HepG2 (cell line): Measurements from ENCODE around the gene VWA7. TPM values are rescaled to one million over a fixed set of nuclear protein-coding genes. Genes with fewer than 3 reads are reported as not detected.
A peak's percentile ranks its signal among the peaks of the same experiment; 100 is the strongest.

Source experiments
- ARNT2 ChIP-seq: sonication (generic); formaldehyde crosslinking; IDR thresholded peaks from 2 replicates; pipeline ENCODE4 v1.8.0; 2022; ENCODE audit warnings: mild to moderate bottlenecking, low read depth, missing genetic modification reagents, moderate library complexity
- CREBL2 ChIP-seq: sonication (generic); formaldehyde crosslinking; IDR thresholded peaks from 2 replicates; pipeline ENCODE4 v1.8.1; 2023; ENCODE audit warnings: missing genetic modification reagents, mild to moderate bottlenecking, borderline replicate concordance
- E2F5 ChIP-seq: sonication (generic); formaldehyde crosslinking; conservative IDR thresholded peaks from 2 replicates; pipeline ENCODE4 v1.4.0; 2020; ENCODE audit warnings: missing genetic modification reagents
- ERF ChIP-seq: IDR thresholded peaks from 2 replicates; pipeline ENCODE4 v1.6.1; 2018; ENCODE audit warnings: missing biosample characterization, missing genetic modification reagents
- FOXA1 ChIP-seq, 2 experiments: fragments of 450-650 bp in 1 of 2; sonication (generic) in 1 of 2; formaldehyde crosslinking in 1 of 2; IDR thresholded peaks; 2 replicates each; pipeline versions ENCODE4 v1.4.0 to v1.6.1; 2016 to 2020; ENCODE audit warnings: missing genetic modification reagents in 1 of 2
- IRF2 ChIP-seq: IDR thresholded peaks from 2 replicates; pipeline ENCODE4 v1.6.1; 2018; ENCODE audit warnings: missing genetic modification reagents, missing compliant biosample characterization
- KAT7 ChIP-seq: IDR thresholded peaks from 2 replicates; pipeline ENCODE4 v1.6.1; 2018; ENCODE audit warnings: borderline replicate concordance, missing compliant biosample characterization
- KLF15 ChIP-seq: sonication (generic); formaldehyde crosslinking; IDR thresholded peaks from 2 replicates; pipeline ENCODE4 v1.8.1; 2023; ENCODE audit warnings: borderline replicate concordance, mild to moderate bottlenecking, inconsistent platforms, missing genetic modification reagents, mixed read lengths
- PHB2 ChIP-seq: fragments of 450-650 bp; IDR thresholded peaks from 2 replicates; pipeline ENCODE4 v1.6.1; 2018; ENCODE audit not compliant: partially characterized antibody
- PHF20 ChIP-seq: sonication (generic); formaldehyde crosslinking; IDR thresholded peaks from 2 replicates; pipeline ENCODE4 v1.5.0; 2020; ENCODE audit warnings: mild to moderate bottlenecking, missing genetic modification reagents
- SRSF1 ChIP-seq: fragments of 200-400 bp; formaldehyde crosslinking; optimal IDR thresholded peaks from 2 replicates; pipeline ENCODE3; 2017; ENCODE audit warnings: mild to moderate bottlenecking, low read depth, low read length, moderate library complexity
- STAT5B ChIP-seq: sonication (generic); formaldehyde crosslinking; IDR thresholded peaks from 2 replicates; pipeline ENCODE4 v1.4.0; 2020; ENCODE audit warnings: missing genetic modification reagents
- ZFAT ChIP-seq: sonication (generic); formaldehyde crosslinking; conservative IDR thresholded peaks from 2 replicates; pipeline ENCODE4 v1.8.1; 2023; ENCODE audit warnings: missing genetic modification reagents, inconsistent platforms
- ZFP90 ChIP-seq: sonication (generic); formaldehyde crosslinking; IDR thresholded peaks from 2 replicates; pipeline ENCODE4 v1.8.0; 2022; ENCODE audit warnings: missing genetic modification reagents, mild to moderate bottlenecking, inconsistent platforms, borderline replicate concordance
- ZHX1 ChIP-seq: sonication (generic); formaldehyde crosslinking; IDR thresholded peaks from 2 replicates; pipeline ENCODE4 v1.8.1; 2022; ENCODE audit warnings: low read depth, mild to moderate bottlenecking, missing genetic modification reagents
- ZKSCAN5 ChIP-seq: sonication (generic); formaldehyde crosslinking; IDR thresholded peaks from 2 replicates; pipeline ENCODE4 v1.5.1; 2020; ENCODE audit warnings: mild to moderate bottlenecking, missing genetic modification reagents
- ZNF33A ChIP-seq: sonication (generic); formaldehyde crosslinking; IDR thresholded peaks from 2 replicates; pipeline ENCODE4 v1.5.1; 2020; ENCODE audit warnings: missing genetic modification reagents, mild to moderate bottlenecking, moderate library complexity, borderline replicate concordance
- ZNF414 ChIP-seq: sonication (generic); formaldehyde crosslinking; IDR thresholded peaks from 2 replicates; pipeline ENCODE4 v1.5.0; 2020; ENCODE audit warnings: missing genetic modification reagents
- ZNF468 ChIP-seq: sonication (generic); formaldehyde crosslinking; IDR thresholded peaks from 2 replicates; pipeline ENCODE4 v1.8.0; 2022; ENCODE audit warnings: mild to moderate bottlenecking, moderate library complexity, missing genetic modification reagents
- ZNF552 ChIP-seq: sonication (generic); formaldehyde crosslinking; IDR thresholded peaks from 2 replicates; pipeline ENCODE4 v1.9.0; 2022; ENCODE audit warnings: missing genetic modification reagents, mild to moderate bottlenecking, borderline replicate concordance
- ZNF562 ChIP-seq: sonication (generic); formaldehyde crosslinking; IDR thresholded peaks from 2 replicates; pipeline ENCODE4 v1.8.0; 2022; ENCODE audit warnings: missing genetic modification reagents, borderline replicate concordance
- ZNF563 ChIP-seq: sonication (generic); formaldehyde crosslinking; IDR thresholded peaks from 2 replicates; pipeline ENCODE4 v1.8.0; 2022; ENCODE audit warnings: mild to moderate bottlenecking, moderate library complexity, missing genetic modification reagents
- ZNF674 ChIP-seq: sonication (generic); formaldehyde crosslinking; IDR thresholded peaks from 2 replicates; pipeline ENCODE4 v1.5.0; 2020; ENCODE audit warnings: low read depth, mild to moderate bottlenecking, missing genetic modification reagents
- ZNF746 ChIP-seq: sonication (generic); formaldehyde crosslinking; IDR thresholded peaks from 2 replicates; pipeline ENCODE4 v1.8.0; 2022; ENCODE audit warnings: mild to moderate bottlenecking, missing genetic modification reagents
- ZNF878 ChIP-seq: sonication (generic); formaldehyde crosslinking; IDR thresholded peaks from 2 replicates; pipeline ENCODE4 v1.8.1; 2023; ENCODE audit warnings: mild to moderate bottlenecking, missing genetic modification reagents, moderate library complexity
- ZNF891 ChIP-seq: sonication (generic); formaldehyde crosslinking; IDR thresholded peaks from 2 replicates; pipeline ENCODE4 v1.5.0; 2020; ENCODE audit warnings: mild to moderate bottlenecking, missing genetic modification reagents
- ZZZ3 ChIP-seq: sonication (generic); formaldehyde crosslinking; IDR thresholded peaks from 2 replicates; pipeline ENCODE4 v1.4.0; 2020; ENCODE audit warnings: missing genetic modification reagents, mild to moderate bottlenecking, borderline replicate concordance
- polyA plus RNA-seq, 8 experiments: library from polyadenylated mRNA; depleted of rRNA in 3 of 8; stranded (reverse) in 7 of 8; unstranded in 1 of 8; fragments of >200 nt; fragmentation: Illumina TruSeq in 4 of 8; extraction: Trizol in 4 of 8; gene quantifications; 2 replicates each; pipeline versions ENCODE4 v1.2.1 to v1.2.3, GENCODE V29; 2011 to 2016; ENCODE audit warnings: low read depth in 4 of 8, missing spikeins in 1 of 8, mixed read lengths in 1 of 8; ENCODE audit not compliant: insufficient read depth in 1 of 8
- total RNA-seq, 5 experiments: library from RNA; depleted of rRNA; stranded (reverse); fragments of >200 nt; fragmentation: Illumina TruSeq; extraction: Trizol; gene quantifications; 2 replicates each; pipeline ENCODE4 v1.2.3, GENCODE V29; 2016; ENCODE audit warnings: low read depth in 1 of 5

The VWA7 gene
- total and polyA plus RNA-seq, 2 of the 13 experiments (the other 11 are each of a cell fraction or from before 2014, with no cell fraction given) = 0.86 to 3.3 TPM

GRCh38 chr6:31769684-31770371 lies 7.3 kb downstream of the VWA7 start (continued):
- TF ChIP-seq ZNF468 (CRISPR knock-in tag) (no peak), IRF2 (CRISPR knock-in tag) (peak; percentile 80), ZNF878 (CRISPR knock-in tag) (no peak), ZNF891 (CRISPR knock-in tag) (no peak; the same call in 1 of the 2 replicates), ERF (CRISPR knock-in tag) (peak; percentile 88), E2F5 (CRISPR knock-in tag) (0 out of 2 replicates have a peak, but pooled peaks have one; percentile 6), ZNF563 (CRISPR knock-in tag) (no peak), ZZZ3 (CRISPR knock-in tag) (no peak), KAT7 (0 out of 2 replicates have a peak, but pooled peaks have one; percentile 53), ARNT2 (no peak), ZNF562 (no peak), PHB2 (no peak), FOXA1 (IDR thresholded peaks at IDR 0.05) (no peak), FOXA1 (CRISPR knock-in tag; IDR thresholded peaks at IDR 0.05) (no peak), ZNF414 (CRISPR knock-in tag) (no peak), CREBL2 (no peak; the same call in 1 of the 2 replicates), ZNF674 (no peak), ZKSCAN5 (CRISPR knock-in tag) (no peak), ZHX1 (CRISPR knock-in tag) (no peak), PHF20 (CRISPR knock-in tag) (no peak), KLF15 (CRISPR knock-in tag) (no peak), ZNF746 (CRISPR knock-in tag) (no peak), STAT5B (CRISPR knock-in tag) (no peak), ZNF552 (CRISPR knock-in tag) (no peak), ZFP90 (CRISPR knock-in tag) (no peak), ZFAT (CRISPR knock-in tag) (no peak), SRSF1 (no peak), ZNF33A (CRISPR knock-in tag) (no peak)
